Cardiac muscle cell (in vitro differentiated cells and primary cell): Measurements from ENCODE around the gene NUTM1. TPM values are rescaled to one million over a fixed set of nuclear protein-coding genes. Genes with fewer than 3 reads are reported as not detected.
"Not testable (repeated sequence)": the region's sequence is repeated elsewhere in the genome, so short reads cannot be mapped to it uniquely, and the experiment has no call there.

ENCODE experiments used
- DNase-seq, 2 donors: peaks; one replicate each; pipeline versions ENCODE4 v3.0.0 to v3.0.0-alpha.2; 2010 to 2017; ENCODE audit warnings: low read depth in 1 of 2, low spot score in 1 of 2
- H3K27ac ChIP-seq: fragments of 200-600 bp; sonication (generic); 2 replicates; pipeline ENCODE4 v1.5.1; 2016
- H3K27me3 ChIP-seq: fragments of 200-600 bp; sonication (generic); 2 replicates; pipeline ENCODE4 v1.6.0; 2016; ENCODE audit warnings: control low read depth
- H3K36me3 ChIP-seq: fragments of 200-600 bp; sonication (generic); 2 replicates; pipeline ENCODE4 v1.5.1; 2016; ENCODE audit warnings: control low read depth
- H3K4me1 ChIP-seq: fragments of 200-600 bp; sonication (generic); 2 replicates; pipeline ENCODE4 v1.8.1; 2017; ENCODE audit warnings: low read depth, mild to moderate bottlenecking, mixed run types
- H3K4me3 ChIP-seq: fragments of 200-600 bp; sonication (generic); 2 replicates; pipeline ENCODE4 v1.5.1; 2016; ENCODE audit warnings: mild to moderate bottlenecking
- H3K9me3 ChIP-seq: fragments of 200-600 bp; sonication (generic); 2 replicates; pipeline ENCODE4 v1.5.1; 2017; ENCODE audit warnings: low read depth, mild to moderate bottlenecking, control low read depth
- CTCF ChIP-seq: IDR thresholded peaks from 2 replicates; pipeline ENCODE4 v1.5.1; 2012; ENCODE audit warnings: low read depth, mild to moderate bottlenecking, low read length
- polyA plus RNA-seq: library from polyadenylated mRNA; unstranded; fragments of >200 nt; fragmentation: Nextera tagmentation; extraction: Ambion mirVana; gene quantifications from 2 replicates; pipeline ENCODE4 v1.2.1, GENCODE V29; 2016
- total RNA-seq: library from RNA; depleted of rRNA; stranded (reverse); fragments of >200 nt; gene quantifications from 2 replicates; pipeline ENCODE4 v1.2.3, GENCODE V29; 2016

The NUTM1 gene
- total and polyA plus RNA-seq, 2 experiments from 2014 or later: 0.15 to 0.32 TPM

DNA sequence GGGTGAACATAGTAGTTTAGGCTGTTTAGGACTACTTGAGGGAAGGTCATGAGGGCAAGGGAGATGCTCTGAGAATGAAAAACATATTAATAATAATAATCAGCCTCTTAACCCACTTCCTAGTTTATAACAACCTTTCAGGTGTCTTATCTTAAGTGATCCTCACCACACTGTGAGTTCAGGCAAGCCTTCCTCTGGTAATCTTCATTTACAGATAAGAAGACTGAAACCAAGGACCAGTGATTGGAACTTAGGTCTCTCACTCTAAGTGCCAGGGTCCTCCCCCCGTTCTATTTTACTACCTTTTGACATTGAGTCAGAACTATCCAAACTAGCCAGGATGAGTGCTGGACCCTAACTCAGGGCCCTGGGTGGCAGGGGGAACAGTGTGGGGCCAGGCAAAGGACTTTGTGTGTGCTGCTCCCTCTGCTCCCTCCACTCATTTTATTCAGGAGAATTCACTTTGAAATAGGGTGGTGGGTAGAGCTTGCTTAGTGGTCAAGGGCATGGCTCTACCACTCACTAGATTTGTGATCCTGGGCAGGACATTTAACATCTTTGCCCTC, 5.7 kb downstream of the NUTM1 start:
- DNase-seq: no peak
- H3K36me3 ChIP-seq: no peaks in the 10 kb centered on the region
- peak overlapping the region; percentile 25 for H3K27ac ChIP-seq
- no peak for TF ChIP-seq CTCF
- no peaks in the 10 kb centered on the region for H3K27me3 ChIP-seq
- H3K4me1 ChIP-seq: peaks cover 23% of the 10 kb centered on the region
- H3K9me3 ChIP-seq: no peaks in the 10 kb centered on the region
- H3K4me3 ChIP-seq: no peak overlapping the region

DNA sequence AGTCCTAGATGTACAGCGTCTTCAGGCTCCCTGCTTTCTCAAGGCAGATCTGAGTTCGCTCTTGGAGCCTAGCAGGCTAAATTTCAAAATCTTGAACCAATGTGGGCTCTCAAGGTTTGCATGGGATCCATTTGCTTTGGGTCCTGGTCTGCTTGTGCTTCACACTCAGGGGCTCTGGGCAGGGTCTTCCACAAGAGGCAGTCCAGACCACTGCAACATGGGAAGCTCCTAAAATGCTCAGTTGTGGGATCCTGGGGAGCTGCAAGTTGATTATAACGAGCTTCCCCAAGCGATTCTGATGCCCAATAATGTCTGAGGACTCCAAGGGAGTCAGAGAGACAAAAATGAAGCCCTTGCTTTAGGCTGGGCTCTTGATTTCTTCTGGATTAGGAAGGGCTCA, 6.7 kb downstream of the NUTM1 start:
- Histone ChIP-seq H3K36me3 (no peaks in the 10 kb centered on the region), H3K4me3 (no peak overlapping the region), H3K27me3 (no peaks in the 10 kb centered on the region), H3K4me1 (peaks cover 25% of the 10 kb centered on the region), H3K27ac (no peak overlapping the region), H3K9me3 (no peaks in the 10 kb centered on the region)
- TF ChIP-seq CTCF: no peak
- no peak for DNase-seq

GRCh38 chr15:34352996-34353395, 9.9 kb downstream of the NUTM1 start:
- not testable (repeated sequence) for H3K27ac ChIP-seq, H3K27me3 ChIP-seq, DNase-seq, H3K4me3 ChIP-seq, H3K36me3 ChIP-seq, H3K9me3 ChIP-seq
- peaks cover 25% of the 10 kb centered on the region for H3K4me1 ChIP-seq

DNA sequence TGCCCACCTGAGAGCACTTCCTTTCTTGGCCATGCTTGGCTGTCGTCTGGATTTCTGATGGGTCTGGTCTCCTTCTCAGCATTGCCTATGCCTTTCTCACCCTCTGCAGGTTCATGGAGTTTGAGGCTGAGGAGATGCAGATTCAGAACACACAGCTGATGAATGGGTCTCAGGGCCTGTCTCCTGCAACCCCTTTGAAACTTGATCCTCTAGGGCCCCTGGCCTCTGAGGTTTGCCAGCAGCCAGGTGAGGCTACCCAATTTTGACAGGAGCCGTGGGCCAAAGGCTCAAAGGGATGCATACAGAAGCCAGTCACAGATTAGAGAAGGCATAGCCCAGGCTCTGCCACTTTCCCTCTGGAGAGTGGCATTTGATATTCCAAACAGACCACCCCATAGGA, 10.5 kb downstream of the NUTM1 start:
- H3K36me3 ChIP-seq: peaks cover 5% of the 10 kb centered on the region
- H3K4me3 ChIP-seq: no peak overlapping the region
- no peak for TF ChIP-seq CTCF
- H3K9me3 ChIP-seq: no peaks in the 10 kb centered on the region
- no peak for DNase-seq
- H3K27ac ChIP-seq: no peak overlapping the region
- no peaks in the 10 kb centered on the region for H3K27me3 ChIP-seq
- H3K4me1 ChIP-seq: peaks cover 21% of the 10 kb centered on the region

GRCh38 chr15:34354286-34354685, 11.2 kb downstream of the NUTM1 start:
- H3K4me1 ChIP-seq: peaks cover 15% of the 10 kb centered on the region
- no peak for DNase-seq
- TF ChIP-seq CTCF: no peak

GRCh38 chr15:34355241-34355640, 12.1 kb downstream of the NUTM1 start:
- no peaks in the 10 kb centered on the region for H3K9me3 ChIP-seq
- no peaks in the 10 kb centered on the region for H3K27me3 ChIP-seq
- no peak overlapping the region for H3K27ac ChIP-seq
- H3K4me3 ChIP-seq: no peak overlapping the region
- no peak for DNase-seq
- H3K4me1 ChIP-seq: peaks cover 6% of the 10 kb centered on the region
- no peak for TF ChIP-seq CTCF
- peaks cover 15% of the 10 kb centered on the region for H3K36me3 ChIP-seq

More at GRCh38 chr15:34354286-34354685, 11.2 kb downstream of the NUTM1 start:
- H3K9me3 ChIP-seq: no peaks in the 10 kb centered on the region
- H3K27ac ChIP-seq: no peak overlapping the region
- peaks cover 7% of the 10 kb centered on the region for H3K36me3 ChIP-seq
- H3K4me3 ChIP-seq: no peak overlapping the region
- no peaks in the 10 kb centered on the region for H3K27me3 ChIP-seq
